ENCODE measurements around the gene DISC1.
"Not testable (repeated sequence)": the region's sequence is repeated elsewhere in the genome, so short reads cannot be mapped to it uniquely, and the experiment has no call there.

DISC1 gene

GRCh38 chr1:231885209-231885854 lies 258.7 kb downstream of the DISC1 start:
- Mint-ChIP-seq H3K36me3 (ENCODE audit: low read depth) (peaks cover 2% of the 10 kb centered on the region), H3K9me3 (no peaks in the 10 kb centered on the region), H3K27ac (no peak overlapping the region), H3K4me1 (no peaks in the 10 kb centered on the region), H3K27me3 (no peaks in the 10 kb centered on the region), H3K4me3 (no peak overlapping the region)
- ATAC-seq (no peak), DNase-seq (no peak)

- ATAC-seq (no peak), DNase-seq (no peak)
- H3K36me3 Mint-ChIP-seq (ENCODE audit: low read depth), result peaks cover 2% of the 10 kb centered on the region
- no peaks in the 10 kb centered on the region for H3K9me3 Mint-ChIP-seq
- H3K27me3 Mint-ChIP-seq, result no peaks in the 10 kb centered on the region
- no peak overlapping the region for H3K4me3 Mint-ChIP-seq
- no peak overlapping the region for H3K27ac Mint-ChIP-seq
- H3K4me1 Mint-ChIP-seq, result no peaks in the 10 kb centered on the region
These were observed 260.6 kb downstream of the DISC1 start for GRCh38 chr1:231887166-231887565.

- H3K36me3 Mint-ChIP-seq (ENCODE audit: low read depth), result peaks cover 2% of the 10 kb centered on the region
- DNase-seq (no peak), ATAC-seq (no peak)
- H3K4me1 Mint-ChIP-seq, result no peaks in the 10 kb centered on the region
- no peak overlapping the region for H3K4me3 Mint-ChIP-seq
- H3K9me3 Mint-ChIP-seq, result no peaks in the 10 kb centered on the region
- no peak overlapping the region for H3K27ac Mint-ChIP-seq
- H3K27me3 Mint-ChIP-seq, result no peaks in the 10 kb centered on the region
These were observed 261.3 kb downstream of the DISC1 start for GRCh38 chr1:231887866-231888265.

GRCh38 chr1:231890791-231891190 lies 264.2 kb downstream of the DISC1 start:
- ATAC-seq (no peak), DNase-seq (no peak)
- Mint-ChIP-seq H3K27me3 (no peaks in the 10 kb centered on the region), H3K27ac (no peak overlapping the region), H3K4me1 (no peaks in the 10 kb centered on the region), H3K4me3 (no peak overlapping the region), H3K9me3 (no peaks in the 10 kb centered on the region), H3K36me3 (ENCODE audit: low read depth) (peaks cover 2% of the 10 kb centered on the region)

GRCh38 chr1:231893400-231894102 lies 267.0 kb downstream of the DISC1 start:
- Mint-ChIP-seq H3K4me1 (no peaks in the 10 kb centered on the region), H3K9me3 (no peaks in the 10 kb centered on the region), H3K27ac (no peak overlapping the region), H3K36me3 (ENCODE audit: low read depth) (no peaks in the 10 kb centered on the region), H3K27me3 (no peaks in the 10 kb centered on the region), H3K4me3 (no peak overlapping the region)
- DNase-seq (no peak), ATAC-seq (no peak)

GRCh38 chr1:231896806-231897205 lies 270.2 kb downstream of the DISC1 start:
- H3K27me3 Mint-ChIP-seq, result no peaks in the 10 kb centered on the region
- DNase-seq (no peak), ATAC-seq (no peak)
- no peak overlapping the region for H3K27ac Mint-ChIP-seq
- H3K4me1 Mint-ChIP-seq, result no peaks in the 10 kb centered on the region
- H3K9me3 Mint-ChIP-seq, result no peaks in the 10 kb centered on the region
- no peak overlapping the region for H3K4me3 Mint-ChIP-seq
- H3K36me3 Mint-ChIP-seq (ENCODE audit: low read depth), result no peaks in the 10 kb centered on the region

- Mint-ChIP-seq H3K36me3 (ENCODE audit: low read depth) (no peaks in the 10 kb centered on the region), H3K27ac (no peak overlapping the region), H3K27me3 (no peaks in the 10 kb centered on the region), H3K4me1 (no peaks in the 10 kb centered on the region), H3K4me3 (no peak overlapping the region), H3K9me3 (no peaks in the 10 kb centered on the region)
- DNase-seq (no peak), ATAC-seq (no peak)
These were observed 272.5 kb downstream of the DISC1 start for GRCh38 chr1:231899046-231899445.

- Mint-ChIP-seq H3K4me1 (no peaks in the 10 kb centered on the region), H3K9me3 (no peaks in the 10 kb centered on the region), H3K27ac (no peak overlapping the region), H3K36me3 (ENCODE audit: low read depth) (no peaks in the 10 kb centered on the region), H3K27me3 (no peaks in the 10 kb centered on the region), H3K4me3 (no peak overlapping the region)
- no peak for ATAC-seq
- no peak for DNase-seq
These were observed 273.3 kb downstream of the DISC1 start for GRCh38 chr1:231899713-231900435.

- Mint-ChIP-seq H3K27ac (no peak overlapping the region), H3K9me3 (no peaks in the 10 kb centered on the region), H3K36me3 (ENCODE audit: low read depth) (peaks cover 2% of the 10 kb centered on the region), H3K4me1 (peaks cover 1% of the 10 kb centered on the region), H3K4me3 (no peak overlapping the region), H3K27me3 (no peaks in the 10 kb centered on the region)
- DNase-seq (no peak), ATAC-seq (no peak)
These were observed 277.0 kb downstream of the DISC1 start for GRCh38 chr1:231903586-231904081.

- not testable (repeated sequence) for H3K36me3 Mint-ChIP-seq (ENCODE audit: low read depth); DNase-seq; H3K4me1 Mint-ChIP-seq; H3K4me3 Mint-ChIP-seq; H3K27ac Mint-ChIP-seq; ATAC-seq; H3K27me3 Mint-ChIP-seq; H3K9me3 Mint-ChIP-seq
These were observed 280.7 kb downstream of the DISC1 start for GRCh38 chr1:231907310-231907709.

GRCh38 chr1:231913493-231913892 lies 286.9 kb downstream of the DISC1 start:
- Mint-ChIP-seq H3K27ac (no peak overlapping the region), H3K27me3 (no peaks in the 10 kb centered on the region), H3K4me1 (peaks cover 56% of the 10 kb centered on the region), H3K9me3 (no peaks in the 10 kb centered on the region), H3K4me3 (no peak overlapping the region), H3K36me3 (ENCODE audit: low read depth) (no peaks in the 10 kb centered on the region)
- DNase-seq, result no peak
- no peak for ATAC-seq

GRCh38 chr1:231918239-231919015 lies 291.8 kb downstream of the DISC1 start:
- Mint-ChIP-seq H3K4me3 (peak overlapping the region; percentile 42), H3K36me3 (ENCODE audit: low read depth) (no peaks in the 10 kb centered on the region), H3K4me1 (peaks cover 77% of the 10 kb centered on the region), H3K9me3 (no peaks in the 10 kb centered on the region), H3K27ac (peak overlapping the region; percentile 36), H3K27me3 (no peaks in the 10 kb centered on the region)
- ATAC-seq (no peak), DNase-seq (peak; percentile 22)

- Mint-ChIP-seq H3K4me3 (peak overlapping the region; percentile 42), H3K36me3 (ENCODE audit: low read depth) (no peaks in the 10 kb centered on the region), H3K9me3 (no peaks in the 10 kb centered on the region), H3K4me1 (peaks cover 76% of the 10 kb centered on the region), H3K27ac (peak overlapping the region; percentile 36), H3K27me3 (no peaks in the 10 kb centered on the region)
- DNase-seq (no peak), ATAC-seq (no peak)
These were observed 292.8 kb downstream of the DISC1 start for GRCh38 chr1:231919239-231919885.

GRCh38 chr1:231919886-231920285 lies 293.3 kb downstream of the DISC1 start:
- Mint-ChIP-seq H3K4me1 (peaks cover 71% of the 10 kb centered on the region), H3K4me3 (no peak overlapping the region), H3K27ac (no peak overlapping the region), H3K9me3 (no peaks in the 10 kb centered on the region), H3K27me3 (no peaks in the 10 kb centered on the region), H3K36me3 (ENCODE audit: low read depth) (no peaks in the 10 kb centered on the region)
- peak; percentile 78 for ATAC-seq
- peak; percentile 42 for DNase-seq

Data from activated naive CD8-positive, alpha-beta T cell treated with anti-CD3 and anti-CD28 coated beads, Interleukin-2, amount 50 U/mL, for 24 hours (primary cell).